ENCODE measurements around the gene GPLD1.

GPLD1 gene

GRCh38 chr6:24455061-24455460 is 34.3 kb downstream of the GPLD1 start:
- no peaks in the 10 kb centered on the region for H3K79me2 ChIP-seq (ENCODE audit: low read length)
- H4K20me1 ChIP-seq (ENCODE audit: insufficient read depth, low read length) = no peaks in the 10 kb centered on the region
- H3K27ac ChIP-seq (ENCODE audit: low read length) = no peak overlapping the region
- no peaks in the 10 kb centered on the region for H3K27me3 ChIP-seq (replicated peaks; ENCODE audit: insufficient read depth, low read length)
- no peak overlapping the region for H2AFZ ChIP-seq (ENCODE audit: low read length)
- no peaks in the 10 kb centered on the region for H3K36me3 ChIP-seq (replicated peaks; ENCODE audit: insufficient read depth, low read length)
- H3K4me2 ChIP-seq (ENCODE audit: low read depth, low read length) = no peak overlapping the region
- TF ChIP-seq EZH2 (optimal IDR thresholded peaks at IDR 0.05; ENCODE audit: low read depth, low read length) (no peak), CTCF (IDR thresholded peaks at IDR 0.05; ENCODE audit: low read length) (no peak), EZH2phosphoT487 (IDR thresholded peaks at IDR 0.05; ENCODE audit: low read length) (no peak)
- H3K9ac ChIP-seq (ENCODE audit: low read length) = no peak overlapping the region
- DNase-seq = no peak
- no peaks in the 10 kb centered on the region for H3K4me1 ChIP-seq (ENCODE audit: low read length)
- no peaks in the 10 kb centered on the region for H3K9me3 ChIP-seq (replicated peaks; ENCODE audit: insufficient read depth, low read length)
- no peaks in the 10 kb centered on the region for H3K9me2 ChIP-seq (replicated peaks; ENCODE audit: insufficient read depth, low read length)
- H3K4me3 ChIP-seq (ENCODE audit: low read length) = no peak overlapping the region
- no peaks in the 10 kb centered on the region for H3F3A ChIP-seq (ENCODE audit: insufficient read depth, low read length)

- H3K79me2 ChIP-seq (ENCODE audit: low read length) = no peaks in the 10 kb centered on the region
- no peak for DNase-seq
- no peak overlapping the region for H3K4me2 ChIP-seq (ENCODE audit: low read depth, low read length)
- no peak overlapping the region for H3K27ac ChIP-seq (ENCODE audit: low read length)
- H3K4me3 ChIP-seq (ENCODE audit: low read length) = no peak overlapping the region
- H3F3A ChIP-seq (ENCODE audit: insufficient read depth, low read length) = no peaks in the 10 kb centered on the region
- no peaks in the 10 kb centered on the region for H3K9me2 ChIP-seq (replicated peaks; ENCODE audit: insufficient read depth, low read length)
- no peak for TF ChIP-seq CTCF (IDR thresholded peaks at IDR 0.05; ENCODE audit: low read length)
- no peak for TF ChIP-seq EZH2phosphoT487 (IDR thresholded peaks at IDR 0.05; ENCODE audit: low read length)
- TF ChIP-seq EZH2 (optimal IDR thresholded peaks at IDR 0.05; ENCODE audit: low read depth, low read length) = no peak
- no peaks in the 10 kb centered on the region for H3K9me3 ChIP-seq (replicated peaks; ENCODE audit: insufficient read depth, low read length)
- H4K20me1 ChIP-seq (ENCODE audit: insufficient read depth, low read length) = no peaks in the 10 kb centered on the region
- no peaks in the 10 kb centered on the region for H3K36me3 ChIP-seq (replicated peaks; ENCODE audit: insufficient read depth, low read length)
- no peaks in the 10 kb centered on the region for H3K27me3 ChIP-seq (replicated peaks; ENCODE audit: insufficient read depth, low read length)
- H3K9ac ChIP-seq (ENCODE audit: low read length) = no peak overlapping the region
- H2AFZ ChIP-seq (ENCODE audit: low read length) = no peak overlapping the region
- no peaks in the 10 kb centered on the region for H3K4me1 ChIP-seq (ENCODE audit: low read length)
Observed at GRCh38 chr6:24454452-24454851, 34.9 kb downstream of the GPLD1 start.

GRCh38 chr6:24453921-24454320 is 35.5 kb downstream of the GPLD1 start:
- TF ChIP-seq CTCF (IDR thresholded peaks at IDR 0.05; ENCODE audit: low read length) (no peak), EZH2 (optimal IDR thresholded peaks at IDR 0.05; ENCODE audit: low read depth, low read length) (no peak), EZH2phosphoT487 (IDR thresholded peaks at IDR 0.05; ENCODE audit: low read length) (no peak)
- Histone ChIP-seq H2AFZ (ENCODE audit: low read length) (no peak overlapping the region), H3K27ac (ENCODE audit: low read length) (no peak overlapping the region), H3K9ac (ENCODE audit: low read length) (no peak overlapping the region), H3K27me3 (replicated peaks; ENCODE audit: insufficient read depth, low read length) (no peaks in the 10 kb centered on the region), H3F3A (ENCODE audit: insufficient read depth, low read length) (no peaks in the 10 kb centered on the region), H3K4me3 (ENCODE audit: low read length) (no peak overlapping the region), H3K36me3 (replicated peaks; ENCODE audit: insufficient read depth, low read length) (no peaks in the 10 kb centered on the region), H3K79me2 (ENCODE audit: low read length) (no peaks in the 10 kb centered on the region), H3K4me1 (ENCODE audit: low read length) (no peaks in the 10 kb centered on the region), H3K9me2 (replicated peaks; ENCODE audit: insufficient read depth, low read length) (no peaks in the 10 kb centered on the region), H4K20me1 (ENCODE audit: insufficient read depth, low read length) (no peaks in the 10 kb centered on the region), H3K9me3 (replicated peaks; ENCODE audit: insufficient read depth, low read length) (no peaks in the 10 kb centered on the region), H3K4me2 (ENCODE audit: low read depth, low read length) (no peak overlapping the region)
- no peak for DNase-seq

Data from MM.1S (cell line).